Erythroblast (primary cell): Measurements from ENCODE around the gene C17orf114.
A peak's percentile ranks its signal among the peaks of the same experiment; 100 is the strongest.

Experiments
- DNase-seq, 2 experiments: peaks; one replicate each; lab custom pipeline; 2025; lab: John Stamatoyannopoulos, UW
- GATA1 ChIP-seq: IDR thresholded peaks from 2 replicates; pipeline ENCODE4 v1.6.1; 2011; ENCODE audit warnings: low read depth, mild to moderate bottlenecking, control low read depth, low read length, moderate library complexity
- POLR2A ChIP-seq: IDR thresholded peaks from 2 replicates; pipeline ENCODE4 v1.6.1; 2011; ENCODE audit warnings: mild to moderate bottlenecking, low read length

The C17orf114 gene

GRCh38 chr17:4808378-4808767, 6.2 kb upstream of the C17orf114 start:
- DNase-seq, result no peak
- TF ChIP-seq GATA1 (no peak), POLR2A (no peak)

GRCh38 chr17:4807605-4808377, 5.7 kb upstream of the C17orf114 start:
- no peak for TF ChIP-seq GATA1
- no peak for TF ChIP-seq POLR2A
- DNase-seq, result no peak

- peak; percentile 81 to 86 for DNase-seq
- TF ChIP-seq POLR2A (no peak), GATA1 (no peak)
These were observed 4.9 kb upstream of the C17orf114 start, which contains the start of gene PLD2 for GRCh38 chr17:4806777-4807604. Gene PLD2 (plus strand): TSS chr17:4807152. CDS start chr17:4807773, 621 bp downstream.

- TF ChIP-seq GATA1, result no peak
- no peak for TF ChIP-seq POLR2A
- DNase-seq, result no peak
These were observed 4.3 kb upstream of the C17orf114 start for GRCh38 chr17:4806456-4806776.

GRCh38 chr17:4800462-4801196, 1.5 kb downstream of the C17orf114 start:
- no peak for DNase-seq
- TF ChIP-seq GATA1 (no peak), POLR2A (no peak)

- peak; percentile 58 to 62 for DNase-seq
- TF ChIP-seq POLR2A (no peak), GATA1 (no peak)
These were observed 5.6 kb downstream of the C17orf114 start for GRCh38 chr17:4796552-4796920.

GRCh38 chr17:4795168-4795567, 7.0 kb downstream of the C17orf114 start:
- TF ChIP-seq POLR2A (no peak), GATA1 (no peak)
- DNase-seq, result no peak

- TF ChIP-seq POLR2A, result no peak
- no peak for DNase-seq
These were observed 11.4 kb downstream of the C17orf114 start for GRCh38 chr17:4790705-4791088.

GRCh38 chr17:4789951-4790704, 12.0 kb downstream of the C17orf114 start:
- TF ChIP-seq POLR2A, result peak; percentile 70
- no peak for TF ChIP-seq GATA1
- peak; percentile 88 to 93 for DNase-seq

GRCh38 chr17:4789701-4789950, 12.5 kb downstream of the C17orf114 start:
- DNase-seq, result no peak
- TF ChIP-seq GATA1 (no peak), POLR2A (no peak)

- no peak for TF ChIP-seq POLR2A
- no peak for TF ChIP-seq GATA1
- no peak for DNase-seq
These were observed 13.1 kb downstream of the C17orf114 start, which contains the start of gene GLTPD2 for GRCh38 chr17:4788807-4789700. Gene GLTPD2 (plus strand): TSS chr17:4788964. CDS start chr17:4789012, 48 bp downstream.

- TF ChIP-seq GATA1 (no peak), POLR2A (no peak)
- DNase-seq, result no peak
These were observed 13.8 kb downstream of the C17orf114 start for GRCh38 chr17:4788159-4788806.
